Fibroblast of pulmonary artery (primary cell): Measurements from ENCODE around the gene KHDRBS1.
A peak's percentile ranks its signal among the peaks of the same experiment; 100 is the strongest.

Experiments
- DNase-seq: peaks from one replicate; pipeline ENCODE4 v3.0.0-alpha.2; 2010; ENCODE audit warnings: low read depth
- H3K4me3 ChIP-seq: replicated peaks from 2 replicates; pipeline ENCODE4 v1.5.1; 2011; ENCODE audit warnings: low read depth, mild to moderate bottlenecking, control low read depth, low read length, moderate library complexity
- TF ChIP-seq, protein P1 (sequence below): IDR thresholded peaks from 2 replicates; pipeline ENCODE4 v1.5.1; 2011; ENCODE audit warnings: mild to moderate bottlenecking, control low read depth, low read length, inconsistent platforms; ENCODE audit errors: missing control alignments

The KHDRBS1 gene

DNA sequence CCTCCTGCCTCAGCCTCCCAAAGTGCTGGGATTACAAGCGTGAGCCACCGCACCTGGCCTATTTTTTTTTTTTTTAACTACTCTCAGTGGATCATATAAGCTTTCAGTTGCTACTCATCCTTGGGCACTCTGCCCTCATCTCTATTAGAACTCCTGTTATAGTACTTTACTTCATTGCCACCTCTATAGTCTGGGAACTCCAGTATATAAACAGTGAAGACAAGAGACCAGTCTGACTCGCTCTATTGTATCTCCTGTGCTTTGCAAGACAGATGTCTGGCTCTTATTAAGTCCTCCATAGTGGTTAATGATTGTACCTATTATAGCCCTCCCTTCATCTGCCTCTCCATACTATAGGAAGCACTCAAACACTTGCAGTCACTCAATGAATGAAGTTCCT lies 15.1 kb downstream of the KHDRBS1 start:
- DNase-seq: no peak
- no peak overlapping the region for H3K4me3 ChIP-seq
- TF ChIP-seq, protein P1, sequence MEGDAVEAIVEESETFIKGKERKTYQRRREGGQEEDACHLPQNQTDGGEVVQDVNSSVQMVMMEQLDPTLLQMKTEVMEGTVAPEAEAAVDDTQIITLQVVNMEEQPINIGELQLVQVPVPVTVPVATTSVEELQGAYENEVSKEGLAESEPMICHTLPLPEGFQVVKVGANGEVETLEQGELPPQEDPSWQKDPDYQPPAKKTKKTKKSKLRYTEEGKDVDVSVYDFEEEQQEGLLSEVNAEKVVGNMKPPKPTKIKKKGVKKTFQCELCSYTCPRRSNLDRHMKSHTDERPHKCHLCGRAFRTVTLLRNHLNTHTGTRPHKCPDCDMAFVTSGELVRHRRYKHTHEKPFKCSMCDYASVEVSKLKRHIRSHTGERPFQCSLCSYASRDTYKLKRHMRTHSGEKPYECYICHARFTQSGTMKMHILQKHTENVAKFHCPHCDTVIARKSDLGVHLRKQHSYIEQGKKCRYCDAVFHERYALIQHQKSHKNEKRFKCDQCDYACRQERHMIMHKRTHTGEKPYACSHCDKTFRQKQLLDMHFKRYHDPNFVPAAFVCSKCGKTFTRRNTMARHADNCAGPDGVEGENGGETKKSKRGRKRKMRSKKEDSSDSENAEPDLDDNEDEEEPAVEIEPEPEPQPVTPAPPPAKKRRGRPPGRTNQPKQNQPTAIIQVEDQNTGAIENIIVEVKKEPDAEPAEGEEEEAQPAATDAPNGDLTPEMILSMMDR: no peak

DNA sequence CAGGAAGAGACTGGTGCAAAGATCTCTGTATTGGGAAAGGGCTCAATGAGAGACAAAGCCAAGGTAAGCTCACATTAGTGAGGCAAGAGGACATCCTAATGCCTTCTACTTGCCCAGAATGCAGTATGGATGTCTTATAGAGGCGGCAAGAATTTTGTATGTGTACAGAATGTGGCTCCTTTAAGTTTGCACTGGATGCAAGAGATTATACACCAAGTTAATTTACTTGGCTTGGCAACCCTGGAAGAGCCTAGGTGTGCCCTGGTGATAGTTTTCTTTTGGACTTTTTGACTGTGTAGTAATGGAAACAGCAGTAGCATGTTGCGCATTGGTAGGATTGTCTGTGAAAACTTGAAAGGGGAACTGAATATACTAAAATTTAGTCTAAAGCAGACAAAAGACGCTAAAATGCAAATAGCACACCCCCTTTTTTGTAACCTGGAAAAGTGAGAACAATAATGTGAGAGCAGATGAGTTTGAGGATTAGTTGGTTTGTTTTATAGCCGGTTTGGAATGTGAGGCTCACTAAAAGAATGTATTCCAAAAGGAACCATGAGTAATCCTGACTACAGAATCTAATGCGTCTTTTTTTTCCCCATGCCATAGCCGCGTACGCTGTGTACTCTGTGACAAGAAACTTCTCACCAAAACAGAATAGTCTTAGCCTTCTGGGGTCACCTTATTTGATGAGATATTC lies 18.1 kb downstream of the KHDRBS1 start:
- no peak overlapping the region for H3K4me3 ChIP-seq
- TF ChIP-seq, protein P1: no peak
- DNase-seq: peak; percentile 47

DNA sequence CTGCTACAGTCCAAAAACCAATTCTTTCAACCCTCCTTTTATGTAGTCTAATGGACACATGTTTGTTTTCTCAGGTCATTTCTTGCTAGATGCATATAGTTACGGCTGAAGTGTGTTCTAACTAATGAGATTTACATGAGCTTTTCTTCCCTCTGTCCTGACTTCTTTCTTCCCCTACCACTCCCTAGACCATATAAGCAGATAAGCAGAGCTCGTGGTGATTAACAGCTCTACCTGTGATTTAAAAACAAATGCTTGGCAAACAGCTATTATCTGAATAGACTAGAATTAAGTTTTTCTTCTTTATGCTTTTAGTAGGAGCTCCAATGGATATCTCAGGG lies 18.6 kb downstream of the KHDRBS1 start:
- no peak for DNase-seq
- TF ChIP-seq, protein P1: no peak
- no peak overlapping the region for H3K4me3 ChIP-seq

DNA sequence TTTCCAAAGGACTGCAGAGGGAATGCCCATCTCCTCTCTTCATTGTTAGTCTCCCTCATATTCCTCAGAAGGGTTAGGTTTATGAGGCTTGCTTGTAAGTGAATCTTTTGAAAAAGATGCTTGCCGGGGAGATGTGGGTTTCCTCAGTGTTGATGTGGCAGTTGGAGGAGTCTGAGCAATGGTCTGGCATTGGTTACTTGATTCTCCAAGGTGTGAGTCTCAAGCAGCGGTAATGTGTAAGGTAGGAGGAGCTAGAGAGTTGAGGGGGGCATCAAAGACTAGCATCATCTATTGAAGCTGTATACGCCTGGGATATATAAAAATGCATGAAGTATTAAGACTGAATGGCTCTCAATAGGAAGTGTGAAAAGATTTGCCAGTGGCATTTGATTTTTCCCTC lies 21.5 kb downstream of the KHDRBS1 start:
- TF ChIP-seq, protein P1: no peak
- no peak for DNase-seq
- no peak overlapping the region for H3K4me3 ChIP-seq

DNA sequence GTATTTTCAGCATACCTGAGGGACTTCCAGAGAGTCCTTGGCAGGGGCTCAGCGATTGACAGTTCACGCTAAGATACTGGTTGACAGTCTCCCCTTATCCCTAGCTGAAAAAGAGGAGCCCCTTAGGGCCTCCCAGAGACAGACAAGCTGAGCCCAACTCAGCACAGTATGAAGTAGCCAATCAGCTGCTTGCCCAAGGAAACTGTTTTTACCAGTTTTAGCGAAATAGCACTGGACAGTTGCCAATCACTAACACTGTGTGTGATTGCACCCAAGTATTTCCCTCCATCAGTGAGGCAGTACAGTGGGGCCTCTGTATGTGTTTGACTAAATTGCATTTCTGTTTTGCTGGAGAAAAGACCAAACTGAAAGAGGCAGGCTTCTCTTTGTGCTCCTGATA lies 27.0 kb downstream of the KHDRBS1 start:
- no peak overlapping the region for H3K4me3 ChIP-seq
- TF ChIP-seq, protein P1: no peak
- no peak for DNase-seq

DNA sequence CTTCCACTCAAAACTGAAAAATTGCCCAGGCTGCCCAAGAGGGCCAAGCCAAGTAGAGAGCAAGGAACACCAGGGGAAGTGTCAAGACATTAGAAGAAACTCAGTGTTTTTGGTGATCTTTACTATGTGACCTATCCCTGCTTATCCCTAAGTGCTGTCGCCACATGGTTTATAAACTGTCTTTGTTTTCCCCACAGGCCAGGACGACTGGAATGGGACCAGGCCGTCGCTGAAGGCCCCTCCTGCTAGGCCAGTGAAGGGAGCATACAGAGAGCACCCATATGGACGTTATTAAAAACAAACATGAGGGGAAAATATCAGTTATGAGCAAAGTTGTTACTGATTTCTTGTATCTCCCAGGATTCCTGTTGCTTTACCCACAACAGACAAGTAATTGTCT lies 28.7 kb downstream of the KHDRBS1 start:
- DNase-seq: no peak
- no peak overlapping the region for H3K4me3 ChIP-seq
- TF ChIP-seq, protein P1: no peak

DNA sequence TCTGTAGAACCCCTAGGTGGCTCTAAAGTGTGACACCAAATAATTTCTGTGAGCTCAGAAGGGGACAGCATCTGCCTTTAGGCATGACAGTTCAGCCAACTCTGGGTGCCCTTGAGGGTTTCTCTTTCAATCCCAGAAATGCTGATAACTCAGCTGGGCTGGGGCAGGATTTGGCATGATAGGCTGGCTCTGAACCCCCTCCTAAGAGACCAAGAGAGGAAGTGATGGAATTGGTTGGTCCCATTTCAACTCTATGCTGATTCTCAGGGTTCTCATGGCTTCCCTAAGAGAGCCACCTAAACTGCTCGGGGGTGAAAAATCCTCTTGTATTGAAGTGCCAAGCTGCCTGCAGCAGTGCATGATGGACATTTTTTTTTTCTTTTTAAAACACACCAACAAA lies 30.6 kb downstream of the KHDRBS1 start:
- TF ChIP-seq, protein P1: no peak
- no peak overlapping the region for H3K4me3 ChIP-seq
- DNase-seq: no peak
